Kidney epithelial cell (primary cell): ENCODE results near the gene EEF1B2. TPM values are rescaled to one million over a fixed set of nuclear protein-coding genes. Genes with fewer than 3 reads are reported as not detected.
"Not testable (repeated sequence)": the region's sequence is repeated elsewhere in the genome, so short reads cannot be mapped to it uniquely, and the experiment has no call there.

Experiments
- DNase-seq: peaks from one replicate; pipeline ENCODE4 v3.0.0-alpha.2; 2010; ENCODE audit warnings: low read depth
- H3K27me3 ChIP-seq: 2 replicates; pipeline ENCODE4 v1.6.0; 2011; ENCODE audit warnings: low read length; ENCODE audit not compliant: control insufficient read depth, insufficient read depth
- H3K36me3 ChIP-seq: 2 replicates; pipeline ENCODE4 v1.5.1; 2011; ENCODE audit warnings: low read length; ENCODE audit not compliant: control insufficient read depth, insufficient read depth
- H3K4me3 ChIP-seq: 2 replicates; pipeline ENCODE4 v1.5.1; 2011; ENCODE audit warnings: low read depth, mild to moderate bottlenecking, control low read depth, low read length
- total RNA-seq: library from RNA; depleted of rRNA; stranded (reverse); fragments of >200 nt; gene quantifications from 2 replicates; pipeline ENCODE4 v1.2.3, GENCODE V29; 2015
- TF ChIP-seq, protein P1 (sequence below): IDR thresholded peaks from 2 replicates; pipeline ENCODE4 v1.5.1; 2011; ENCODE audit warnings: mild to moderate bottlenecking, moderate library complexity, low read length, control low read depth, inconsistent platforms; ENCODE audit not compliant: insufficient read depth, poor library complexity, severe bottlenecking

The EEF1B2 gene
- total RNA-seq, 1 donor from 2014 or later: 772 TPM

DNA sequence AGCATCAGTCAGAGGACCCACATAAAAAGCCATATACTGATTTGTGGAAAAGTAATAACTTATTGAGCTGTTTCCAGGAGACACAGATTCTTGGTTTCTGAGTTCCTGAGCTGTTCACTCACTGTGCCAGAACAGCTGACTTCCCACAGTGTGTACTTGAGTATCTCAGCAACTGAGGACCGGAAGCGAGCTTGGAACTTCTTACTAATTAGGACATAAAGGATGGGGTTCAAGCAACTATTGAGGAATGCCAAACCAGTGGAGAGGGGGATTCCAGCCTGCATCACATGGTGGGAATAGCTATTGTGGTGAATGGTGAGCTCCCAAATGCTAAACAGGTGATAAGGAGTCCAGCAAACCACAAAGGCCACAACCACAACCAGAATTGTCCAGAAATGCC lies 16.4 kb downstream of the EEF1B2 start:
- no peak for DNase-seq
- TF ChIP-seq, protein P1, sequence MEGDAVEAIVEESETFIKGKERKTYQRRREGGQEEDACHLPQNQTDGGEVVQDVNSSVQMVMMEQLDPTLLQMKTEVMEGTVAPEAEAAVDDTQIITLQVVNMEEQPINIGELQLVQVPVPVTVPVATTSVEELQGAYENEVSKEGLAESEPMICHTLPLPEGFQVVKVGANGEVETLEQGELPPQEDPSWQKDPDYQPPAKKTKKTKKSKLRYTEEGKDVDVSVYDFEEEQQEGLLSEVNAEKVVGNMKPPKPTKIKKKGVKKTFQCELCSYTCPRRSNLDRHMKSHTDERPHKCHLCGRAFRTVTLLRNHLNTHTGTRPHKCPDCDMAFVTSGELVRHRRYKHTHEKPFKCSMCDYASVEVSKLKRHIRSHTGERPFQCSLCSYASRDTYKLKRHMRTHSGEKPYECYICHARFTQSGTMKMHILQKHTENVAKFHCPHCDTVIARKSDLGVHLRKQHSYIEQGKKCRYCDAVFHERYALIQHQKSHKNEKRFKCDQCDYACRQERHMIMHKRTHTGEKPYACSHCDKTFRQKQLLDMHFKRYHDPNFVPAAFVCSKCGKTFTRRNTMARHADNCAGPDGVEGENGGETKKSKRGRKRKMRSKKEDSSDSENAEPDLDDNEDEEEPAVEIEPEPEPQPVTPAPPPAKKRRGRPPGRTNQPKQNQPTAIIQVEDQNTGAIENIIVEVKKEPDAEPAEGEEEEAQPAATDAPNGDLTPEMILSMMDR: no peak
- Histone ChIP-seq H3K27me3 (no peaks in the 10 kb centered on the region), H3K36me3 (no peaks in the 10 kb centered on the region), H3K4me3 (no peak overlapping the region)

DNA sequence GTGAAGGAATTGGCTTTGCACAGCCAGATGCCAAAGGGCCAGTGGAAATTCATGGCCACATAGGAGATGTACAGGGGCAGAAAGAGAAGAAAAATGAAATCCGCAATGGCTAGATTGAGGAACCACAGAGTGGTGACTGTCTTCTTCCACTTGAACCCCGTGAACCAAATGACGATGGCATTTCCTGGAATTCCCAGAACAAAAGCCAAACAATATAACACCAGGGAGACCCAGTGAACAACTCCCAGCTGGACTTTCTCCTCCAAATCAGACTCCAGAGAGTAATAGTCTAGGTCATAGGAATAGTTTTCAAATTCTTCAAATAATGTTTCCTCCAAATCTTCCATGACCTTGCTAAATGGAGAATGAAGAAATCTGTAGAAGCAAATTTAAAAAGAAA lies 17.2 kb downstream of the EEF1B2 start:
- Histone ChIP-seq H3K27me3 (no peaks in the 10 kb centered on the region), H3K4me3 (no peak overlapping the region), H3K36me3 (no peaks in the 10 kb centered on the region)
- no peak for DNase-seq
- TF ChIP-seq, protein P1: no peak

DNA sequence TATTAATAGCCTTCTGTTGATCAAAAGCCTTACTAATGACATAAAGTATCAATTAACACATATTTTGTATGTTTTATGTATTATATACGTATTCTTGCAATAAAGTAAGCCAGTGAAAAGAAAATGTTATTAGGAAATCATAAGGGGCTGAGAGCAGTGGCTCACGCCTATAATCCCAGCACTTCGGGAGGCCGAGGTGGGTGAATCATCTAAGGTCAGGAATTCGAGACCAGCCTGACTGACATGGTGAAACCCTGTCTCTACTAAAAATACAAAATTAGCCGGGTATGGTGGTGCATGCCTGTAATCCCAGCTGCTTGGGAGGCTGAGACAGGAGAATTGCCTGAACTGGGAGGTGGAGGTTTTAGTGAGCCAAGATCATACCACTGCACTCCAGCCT lies 21.8 kb downstream of the EEF1B2 start:
- not testable (repeated sequence) for H3K27me3 ChIP-seq, H3K4me3 ChIP-seq, H3K36me3 ChIP-seq, DNase-seq

DNA sequence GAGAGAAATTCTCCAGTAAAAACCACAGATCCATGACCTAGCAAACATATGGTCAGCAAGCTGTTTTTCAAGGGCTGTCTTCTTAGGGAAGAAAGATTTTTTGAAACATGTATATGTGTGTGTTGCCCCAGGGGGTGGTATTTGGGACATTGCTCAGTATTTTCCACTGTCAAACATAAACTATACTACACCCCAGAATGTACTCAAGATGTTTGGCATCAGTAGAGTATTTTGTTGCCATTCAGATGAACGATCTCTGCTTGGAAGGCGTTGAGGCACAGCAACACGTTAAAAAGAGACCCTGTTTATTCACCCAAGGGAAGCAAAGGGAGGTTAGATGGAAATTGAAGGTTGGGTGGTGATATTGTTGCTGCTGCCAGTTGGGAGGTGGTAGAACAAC lies 30.0 kb downstream of the EEF1B2 start:
- H3K36me3 ChIP-seq: no peaks in the 10 kb centered on the region
- TF ChIP-seq, protein P1: no peak
- no peak overlapping the region for H3K4me3 ChIP-seq
- DNase-seq: no peak
- H3K27me3 ChIP-seq: no peaks in the 10 kb centered on the region

DNA sequence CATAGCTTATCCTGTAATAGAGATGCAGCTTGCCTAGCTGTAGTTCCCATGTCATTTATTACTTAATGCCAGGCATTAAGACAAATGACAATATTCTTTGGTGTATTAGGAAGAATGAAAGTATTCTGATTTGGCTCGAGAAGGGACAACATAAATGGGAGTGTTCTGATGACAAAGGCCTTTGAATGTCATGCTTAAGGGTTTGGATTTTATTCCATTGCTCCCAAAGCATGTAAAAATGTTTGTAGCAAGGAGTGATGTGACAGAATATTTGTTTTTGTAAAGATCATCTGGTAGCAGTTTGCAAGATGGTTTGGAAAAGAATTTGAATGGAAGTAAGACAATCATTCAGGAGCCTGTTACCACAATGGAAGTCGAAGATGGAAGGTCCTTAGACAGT lies 30.4 kb downstream of the EEF1B2 start:
- H3K36me3 ChIP-seq: no peaks in the 10 kb centered on the region
- H3K4me3 ChIP-seq: no peak overlapping the region
- TF ChIP-seq, protein P1: no peak
- no peak for DNase-seq
- no peaks in the 10 kb centered on the region for H3K27me3 ChIP-seq

DNA sequence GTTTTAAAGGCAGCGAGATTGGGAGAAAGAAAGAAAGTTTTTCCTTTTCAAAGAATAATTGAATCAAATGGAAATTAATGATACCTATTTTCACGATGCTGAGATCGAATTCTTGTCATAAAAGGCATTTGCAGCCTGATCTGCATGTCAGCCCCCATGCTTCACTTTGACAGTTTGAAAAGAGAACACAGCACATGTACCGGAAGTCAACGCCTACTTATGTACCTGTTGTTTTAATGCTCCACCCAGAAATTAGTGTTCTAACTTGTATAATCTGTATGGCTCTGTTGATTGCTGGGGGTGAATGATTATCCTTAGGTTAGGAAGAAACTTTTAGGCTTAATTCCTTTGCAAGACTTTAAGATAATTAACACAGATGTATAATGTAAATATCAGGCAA lies 31.0 kb downstream of the EEF1B2 start:
- H3K4me3 ChIP-seq: no peak overlapping the region
- TF ChIP-seq, protein P1: no peak
- no peak for DNase-seq

DNA sequence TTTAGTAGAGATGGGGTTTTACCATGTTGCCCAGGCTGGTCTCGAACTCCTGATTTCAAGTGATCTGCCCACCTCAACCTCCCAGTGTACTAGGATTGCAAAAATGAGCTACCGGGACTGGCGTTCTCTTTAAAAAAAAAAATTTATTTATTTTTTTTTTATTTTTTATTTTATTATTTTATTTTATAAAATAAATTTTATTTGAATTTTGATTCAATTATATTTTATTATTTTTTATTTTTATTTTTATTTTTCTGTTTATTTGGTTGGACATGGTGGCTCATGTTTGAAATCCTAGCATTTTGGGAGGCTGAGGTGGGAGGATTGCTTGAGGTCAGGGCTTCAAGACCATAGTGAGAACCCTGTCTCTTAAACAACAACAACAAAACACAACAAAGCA lies 32.5 kb downstream of the EEF1B2 start:
- DNase-seq: no peak
- TF ChIP-seq, protein P1: no peak

More for the DNA sequence above, 31.0 kb downstream of the EEF1B2 start:
- Histone ChIP-seq H3K36me3 (no peaks in the 10 kb centered on the region), H3K27me3 (no peaks in the 10 kb centered on the region)

More for the DNA sequence above, 32.5 kb downstream of the EEF1B2 start:
- H3K36me3 ChIP-seq: no peaks in the 10 kb centered on the region
- no peak overlapping the region for H3K4me3 ChIP-seq
- no peaks in the 10 kb centered on the region for H3K27me3 ChIP-seq
